Measurements from ENCODE around the gene DDX1.
"Not testable (repeated sequence)": the region's sequence is repeated elsewhere in the genome, so short reads cannot be mapped to it uniquely, and the experiment has no call there.

Gene DDX1

GRCh38 chr2:15602393-15602792, 10.7 kb downstream of the DDX1 start:
- peaks cover 96% of the 10 kb centered on the region for H3K36me3 ChIP-seq (ENCODE audit: insufficient read depth, low read length)

GRCh38 chr2:15603044-15603765, 11.5 kb downstream of the DDX1 start:
- H3K4me2 ChIP-seq (ENCODE audit: low read length), result no peak overlapping the region
- no peaks in the 10 kb centered on the region for H3K27me3 ChIP-seq (ENCODE audit: control insufficient read depth, insufficient read depth, low read length)
- peaks cover 96% of the 10 kb centered on the region for H3K36me3 ChIP-seq (ENCODE audit: insufficient read depth, low read length)
- no peaks in the 10 kb centered on the region for H3K4me1 ChIP-seq (ENCODE audit: control insufficient read depth, insufficient read depth, low read length)
- no peaks in the 10 kb centered on the region for H3K9me3 ChIP-seq (replicated peaks; ENCODE audit: low read length)
- no peak overlapping the region for H3K4me3 ChIP-seq (ENCODE audit: low read length)
- H3K9ac ChIP-seq (ENCODE audit: low read depth, low read length), result no peak overlapping the region

More at GRCh38 chr2:15602393-15602792, 10.7 kb downstream of the DDX1 start:
- H3K4me1 ChIP-seq (ENCODE audit: control insufficient read depth, insufficient read depth, low read length), result no peaks in the 10 kb centered on the region
- H3K27me3 ChIP-seq (ENCODE audit: control insufficient read depth, insufficient read depth, low read length), result no peaks in the 10 kb centered on the region
- H3K4me3 ChIP-seq (ENCODE audit: low read length), result no peak overlapping the region
- H3K9ac ChIP-seq (ENCODE audit: low read depth, low read length), result no peak overlapping the region
- no peaks in the 10 kb centered on the region for H3K9me3 ChIP-seq (replicated peaks; ENCODE audit: low read length)
- no peak overlapping the region for H3K4me2 ChIP-seq (ENCODE audit: low read length)

GRCh38 chr2:15603948-15604347, 12.3 kb downstream of the DDX1 start:
- H3K27me3 ChIP-seq (ENCODE audit: control insufficient read depth, insufficient read depth, low read length), result no peaks in the 10 kb centered on the region
- peaks cover 93% of the 10 kb centered on the region for H3K36me3 ChIP-seq (ENCODE audit: insufficient read depth, low read length)
- H3K4me1 ChIP-seq (ENCODE audit: control insufficient read depth, insufficient read depth, low read length), result no peaks in the 10 kb centered on the region
- no peak overlapping the region for H3K4me2 ChIP-seq (ENCODE audit: low read length)
- H3K9me3 ChIP-seq (replicated peaks; ENCODE audit: low read length), result no peaks in the 10 kb centered on the region
- H3K9ac ChIP-seq (ENCODE audit: low read depth, low read length), result no peak overlapping the region
- no peak overlapping the region for H3K4me3 ChIP-seq (ENCODE audit: low read length)

GRCh38 chr2:15605721-15606120, 14.1 kb downstream of the DDX1 start:
- Histone ChIP-seq H3K36me3 (ENCODE audit: insufficient read depth, low read length) (peaks cover 92% of the 10 kb centered on the region), H3K4me3 (ENCODE audit: low read length) (no peak overlapping the region), H3K9ac (ENCODE audit: low read depth, low read length) (no peak overlapping the region), H3K4me1 (ENCODE audit: control insufficient read depth, insufficient read depth, low read length) (no peaks in the 10 kb centered on the region), H3K27me3 (ENCODE audit: control insufficient read depth, insufficient read depth, low read length) (no peaks in the 10 kb centered on the region), H3K4me2 (ENCODE audit: low read length) (no peak overlapping the region), H3K9me3 (replicated peaks; ENCODE audit: low read length) (no peaks in the 10 kb centered on the region)

- Histone ChIP-seq H3K4me2 (ENCODE audit: low read length) (no peak overlapping the region), H3K36me3 (ENCODE audit: insufficient read depth, low read length) (peaks cover 82% of the 10 kb centered on the region), H3K4me3 (ENCODE audit: low read length) (no peak overlapping the region), H3K27me3 (ENCODE audit: control insufficient read depth, insufficient read depth, low read length) (no peaks in the 10 kb centered on the region), H3K9me3 (replicated peaks; ENCODE audit: low read length) (no peaks in the 10 kb centered on the region), H3K9ac (ENCODE audit: low read depth, low read length) (no peak overlapping the region), H3K4me1 (ENCODE audit: control insufficient read depth, insufficient read depth, low read length) (no peaks in the 10 kb centered on the region)
These were observed 15.1 kb downstream of the DDX1 start for GRCh38 chr2:15606481-15607441.

- Histone ChIP-seq H3K27me3 (ENCODE audit: control insufficient read depth, insufficient read depth, low read length) (no peaks in the 10 kb centered on the region), H3K36me3 (ENCODE audit: insufficient read depth, low read length) (peaks cover 71% of the 10 kb centered on the region), H3K9me3 (replicated peaks; ENCODE audit: low read length) (no peaks in the 10 kb centered on the region), H3K9ac (ENCODE audit: low read depth, low read length) (no peak overlapping the region), H3K4me1 (ENCODE audit: control insufficient read depth, insufficient read depth, low read length) (no peaks in the 10 kb centered on the region), H3K4me2 (ENCODE audit: low read length) (no peak overlapping the region), H3K4me3 (ENCODE audit: low read length) (no peak overlapping the region)
These were observed 16.2 kb downstream of the DDX1 start for GRCh38 chr2:15607709-15608391.

- Histone ChIP-seq H3K9ac (ENCODE audit: low read depth, low read length) (no peak overlapping the region), H3K36me3 (ENCODE audit: insufficient read depth, low read length) (peaks cover 69% of the 10 kb centered on the region), H3K27me3 (ENCODE audit: control insufficient read depth, insufficient read depth, low read length) (no peaks in the 10 kb centered on the region), H3K4me2 (ENCODE audit: low read length) (no peak overlapping the region), H3K9me3 (replicated peaks; ENCODE audit: low read length) (no peaks in the 10 kb centered on the region), H3K4me1 (ENCODE audit: control insufficient read depth, insufficient read depth, low read length) (no peaks in the 10 kb centered on the region), H3K4me3 (ENCODE audit: low read length) (no peak overlapping the region)
These were observed 16.7 kb downstream of the DDX1 start for GRCh38 chr2:15608392-15608761.

- no peak overlapping the region for H3K4me3 ChIP-seq (ENCODE audit: low read length)
- H3K9ac ChIP-seq (ENCODE audit: low read depth, low read length), result no peak overlapping the region
- H3K36me3 ChIP-seq (ENCODE audit: insufficient read depth, low read length), result peaks cover 60% of the 10 kb centered on the region
- no peaks in the 10 kb centered on the region for H3K4me1 ChIP-seq (ENCODE audit: control insufficient read depth, insufficient read depth, low read length)
- no peaks in the 10 kb centered on the region for H3K27me3 ChIP-seq (ENCODE audit: control insufficient read depth, insufficient read depth, low read length)
- H3K4me2 ChIP-seq (ENCODE audit: low read length), result no peak overlapping the region
- H3K9me3 ChIP-seq (replicated peaks; ENCODE audit: low read length), result no peaks in the 10 kb centered on the region
These were observed 17.8 kb downstream of the DDX1 start for GRCh38 chr2:15609341-15610042.

GRCh38 chr2:15610430-15610952, 18.8 kb downstream of the DDX1 start:
- Histone ChIP-seq H3K4me1 (ENCODE audit: control insufficient read depth, insufficient read depth, low read length) (peaks cover 7% of the 10 kb centered on the region), H3K4me3 (ENCODE audit: low read length) (no peak overlapping the region), H3K9ac (ENCODE audit: low read depth, low read length) (no peak overlapping the region), H3K27me3 (ENCODE audit: control insufficient read depth, insufficient read depth, low read length) (no peaks in the 10 kb centered on the region), H3K36me3 (ENCODE audit: insufficient read depth, low read length) (peaks cover 58% of the 10 kb centered on the region), H3K4me2 (ENCODE audit: low read length) (no peak overlapping the region), H3K9me3 (replicated peaks; ENCODE audit: low read length) (no peaks in the 10 kb centered on the region)

- H3K9ac ChIP-seq (ENCODE audit: low read depth, low read length); H3K4me3 ChIP-seq (ENCODE audit: low read length); H3K9me3 ChIP-seq (replicated peaks; ENCODE audit: low read length); H3K4me1 ChIP-seq (ENCODE audit: control insufficient read depth, insufficient read depth, low read length); H3K27me3 ChIP-seq (ENCODE audit: control insufficient read depth, insufficient read depth, low read length); H3K4me2 ChIP-seq (ENCODE audit: low read length): not testable (repeated sequence)
- H3K36me3 ChIP-seq (ENCODE audit: insufficient read depth, low read length), result peaks cover 55% of the 10 kb centered on the region
These were observed 20.4 kb downstream of the DDX1 start for GRCh38 chr2:15612101-15612500.

All from skeletal muscle satellite cell (primary cell).